ENCODE measurements around the gene ENAH. TPM values are rescaled to one million over a fixed set of nuclear protein-coding genes. Genes with fewer than 3 reads are reported as not detected.

The ENAH gene
- total and polyA plus RNA-seq, 2 donors (not counting 1 experiment from before 2014, with no cell fraction given): 1.3 to 1.6 TPM

DNA sequence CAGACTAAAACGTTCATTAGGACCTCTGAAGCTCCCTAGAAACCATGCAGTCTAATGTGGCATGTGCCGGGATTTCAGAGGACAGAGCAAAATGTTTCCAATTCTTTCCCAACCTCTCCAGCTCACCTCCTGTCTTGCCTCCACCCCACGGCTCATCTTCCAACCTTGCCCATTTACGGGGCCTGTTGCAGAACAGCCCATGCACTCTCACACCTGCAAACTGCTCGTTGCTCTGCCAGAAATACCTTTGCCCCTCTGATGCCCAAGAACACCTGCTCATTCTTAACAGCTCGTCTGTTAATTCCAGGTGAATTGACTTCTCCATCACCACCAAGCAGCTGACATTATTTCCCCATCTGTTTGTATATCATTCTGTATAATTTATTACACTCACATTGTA is 171.2 kb downstream of the ENAH start:
- no peak for DNase-seq
- ChIA-PET POLR2A (no interaction called here), CTCF (interaction anchor here (0.8 to 5.2 kb wide), 17 partner anchors 9 to 644 kb away, joined by 3 to 35 read pairs (median 7); partner anchors contain the start of gene SRP9)
- Histone ChIP-seq H3K4me2 (replicated peaks; ENCODE audit: low read depth, low read length, poor library complexity, severe bottlenecking) (peak overlapping the region; percentile 50), H3K4me3 (ENCODE audit: control extremely low read depth in 1 of 5, extremely low read depth in 1 of 5, insufficient read depth in 1 of 5, low read depth in 2 of 5, low read length in 4 of 5) (no peak overlapping the region), H4K20me1 (ENCODE audit: control insufficient read depth, insufficient read depth, low read length, poor library complexity, severe bottlenecking) (no peaks in the 10 kb centered on the region), H3K36me3 (replicated peaks in 1 of 2; ENCODE audit: control extremely low read depth in 1 of 2, control insufficient read depth in 1 of 2, extremely low read depth in 1 of 2, insufficient read depth in 2 of 2, low read length in 1 of 2) (no peaks in the 10 kb centered on the region), H3K27ac (ENCODE audit: low read length in 2 of 2) (no peak overlapping the region), H3K9ac (ENCODE audit: low read length) (no peak overlapping the region), H3K27me3 (replicated peaks in 1 of 4; ENCODE audit: control extremely low read depth in 1 of 4, control insufficient read depth in 3 of 4, insufficient read depth in 4 of 4, low read length in 3 of 4) (no peaks in the 10 kb centered on the region), H3K4me1 (ENCODE audit: control insufficient read depth in 2 of 2, insufficient read depth in 2 of 2, low read length in 2 of 2) (peaks cover 45 to 52% of the 10 kb centered on the region in 2 donors), H2AFZ (ENCODE audit: insufficient read depth, low read depth, low read length, poor library complexity, severe bottlenecking) (no peak overlapping the region), H3K9me3 (ENCODE audit: control extremely low read depth in 1 of 3, control insufficient read depth in 2 of 3, insufficient read depth in 1 of 3, low read length in 2 of 3) (peaks cover 0 to 5% (median 0%) of the 10 kb centered on the region in 3 donors), H3K79me2 (ENCODE audit: control insufficient read depth, insufficient read depth, low read length) (no peaks in the 10 kb centered on the region)
- peaks cover 53% of the 10 kb centered on the region for H3K4me1 Mint-ChIP-seq
- no peak for ATAC-seq (ENCODE audit: low read depth)
- peak overlapping the region; percentile 9 for H3K4me3 Mint-ChIP-seq
- 57% methylated on average over 5 of the region's 6 CpGs for WGBS (ENCODE audit: insufficient coverage)
- intact Hi-C loops (cut with micrococcal nuclease): loop anchor here (2.0 kb wide), 2 partner anchors 73 to 297 kb away; no protein-coding TSS in a partner anchor
- TF ChIP-seq, protein P1, sequence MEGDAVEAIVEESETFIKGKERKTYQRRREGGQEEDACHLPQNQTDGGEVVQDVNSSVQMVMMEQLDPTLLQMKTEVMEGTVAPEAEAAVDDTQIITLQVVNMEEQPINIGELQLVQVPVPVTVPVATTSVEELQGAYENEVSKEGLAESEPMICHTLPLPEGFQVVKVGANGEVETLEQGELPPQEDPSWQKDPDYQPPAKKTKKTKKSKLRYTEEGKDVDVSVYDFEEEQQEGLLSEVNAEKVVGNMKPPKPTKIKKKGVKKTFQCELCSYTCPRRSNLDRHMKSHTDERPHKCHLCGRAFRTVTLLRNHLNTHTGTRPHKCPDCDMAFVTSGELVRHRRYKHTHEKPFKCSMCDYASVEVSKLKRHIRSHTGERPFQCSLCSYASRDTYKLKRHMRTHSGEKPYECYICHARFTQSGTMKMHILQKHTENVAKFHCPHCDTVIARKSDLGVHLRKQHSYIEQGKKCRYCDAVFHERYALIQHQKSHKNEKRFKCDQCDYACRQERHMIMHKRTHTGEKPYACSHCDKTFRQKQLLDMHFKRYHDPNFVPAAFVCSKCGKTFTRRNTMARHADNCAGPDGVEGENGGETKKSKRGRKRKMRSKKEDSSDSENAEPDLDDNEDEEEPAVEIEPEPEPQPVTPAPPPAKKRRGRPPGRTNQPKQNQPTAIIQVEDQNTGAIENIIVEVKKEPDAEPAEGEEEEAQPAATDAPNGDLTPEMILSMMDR (IDR thresholded peaks at IDR 0.05): no peak
- TF ChIP-seq EZH2 (IDR thresholded peaks at IDR 0.05; ENCODE audit: borderline replicate concordance, insufficient read depth, low read depth, low read length, poor library complexity, severe bottlenecking): no peak
- no peaks in the 10 kb centered on the region for H3K27me3 Mint-ChIP-seq
- H3K9me3 Mint-ChIP-seq (ENCODE audit: insufficient read depth): no peaks in the 10 kb centered on the region
- peak overlapping the region; percentile 5 for H3K27ac Mint-ChIP-seq

DNA sequence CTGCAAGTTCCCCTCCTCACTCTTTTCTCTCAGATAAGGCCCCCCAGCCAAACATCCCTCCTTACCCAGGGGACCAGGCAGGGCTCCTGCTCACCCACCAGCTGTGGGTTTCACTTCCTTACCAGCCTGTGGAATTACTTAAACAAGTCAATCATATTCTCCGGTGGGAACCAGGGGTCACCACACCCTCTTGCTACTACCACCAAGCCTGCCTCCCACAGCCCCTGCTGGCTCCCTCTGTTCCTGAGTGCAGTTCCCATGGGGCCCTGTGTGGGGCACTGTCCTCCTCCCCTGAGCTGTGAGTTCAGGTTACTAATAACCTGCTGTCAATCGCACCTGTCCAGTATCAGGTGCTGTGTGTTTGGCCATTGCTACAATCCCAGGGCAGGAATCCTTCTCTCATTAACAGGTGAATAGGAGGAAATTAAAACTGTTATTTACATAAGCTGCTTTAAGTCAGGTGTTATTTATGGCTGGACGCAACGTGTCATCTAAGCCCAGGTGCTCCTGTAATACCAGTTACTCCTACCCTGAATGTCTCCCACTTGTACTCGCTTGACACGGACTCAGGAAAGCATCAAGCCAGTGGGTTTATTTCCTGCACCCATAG is 172.0 kb downstream of the ENAH start:
- no peaks in the 10 kb centered on the region for H3K9me3 Mint-ChIP-seq (ENCODE audit: insufficient read depth)
- 29% methylated on average over 6 of the region's 6 CpGs for WGBS (ENCODE audit: insufficient coverage)
- intact Hi-C loops (cut with micrococcal nuclease): loop anchor here (1.0 to 2.0 kb wide), 3 partner anchors 14 to 298 kb away; no protein-coding TSS in a partner anchor
- Histone ChIP-seq H3K9me3 (ENCODE audit: control extremely low read depth in 1 of 3, control insufficient read depth in 2 of 3, insufficient read depth in 1 of 3, low read length in 2 of 3) (peaks cover 0 to 5% (median 0%) of the 10 kb centered on the region in 3 donors), H3K27me3 (replicated peaks in 1 of 4; ENCODE audit: control extremely low read depth in 1 of 4, control insufficient read depth in 3 of 4, insufficient read depth in 4 of 4, low read length in 3 of 4) (no peaks in the 10 kb centered on the region), H3K27ac (ENCODE audit: low read length in 2 of 2) (peak overlapping the region; percentile 17 to 50), H4K20me1 (ENCODE audit: control insufficient read depth, insufficient read depth, low read length, poor library complexity, severe bottlenecking) (no peaks in the 10 kb centered on the region), H2AFZ (ENCODE audit: insufficient read depth, low read depth, low read length, poor library complexity, severe bottlenecking) (peak overlapping the region; percentile 46), H3K4me1 (ENCODE audit: control insufficient read depth in 2 of 2, insufficient read depth in 2 of 2, low read length in 2 of 2) (peaks cover 45 to 53% of the 10 kb centered on the region in 2 donors), H3K4me2 (replicated peaks; ENCODE audit: low read depth, low read length, poor library complexity, severe bottlenecking) (peak overlapping the region; percentile 50), H3K79me2 (ENCODE audit: control insufficient read depth, insufficient read depth, low read length) (no peaks in the 10 kb centered on the region), H3K36me3 (replicated peaks in 1 of 2; ENCODE audit: control extremely low read depth in 1 of 2, control insufficient read depth in 1 of 2, extremely low read depth in 1 of 2, insufficient read depth in 2 of 2, low read length in 1 of 2) (no peaks in the 10 kb centered on the region), H3K9ac (ENCODE audit: low read length) (peak overlapping the region; percentile 30), H3K4me3 (ENCODE audit: control extremely low read depth in 1 of 5, extremely low read depth in 1 of 5, insufficient read depth in 1 of 5, low read depth in 2 of 5, low read length in 4 of 5) (peak overlapping the region in 1 of 5 experiments; percentile 4)
- no peaks in the 10 kb centered on the region for H3K27me3 Mint-ChIP-seq
- H3K4me3 Mint-ChIP-seq: peak overlapping the region; percentile 67
- CTCF ChIA-PET: interaction anchor here (0.5 to 5.2 kb wide), 25 partner anchors 10 to 519 kb away, joined by 3 to 35 read pairs (median 5); partner anchors contain the start of genes LBR and SRP9
- no peak for TF ChIP-seq EZH2 (IDR thresholded peaks at IDR 0.05; ENCODE audit: borderline replicate concordance, insufficient read depth, low read depth, low read length, poor library complexity, severe bottlenecking)
- TF ChIP-seq, protein P1 (IDR thresholded peaks at IDR 0.05): peak; percentile 90
- ATAC-seq (ENCODE audit: low read depth) (peak; percentile 88), DNase-seq (peak; percentile 84)
- peak overlapping the region; percentile 69 for H3K27ac Mint-ChIP-seq
- POLR2A ChIA-PET: interaction anchor here (0.8 to 1.4 kb wide), 3 partner anchors 10 to 52 kb away, joined by 3 to 4 read pairs (median 3); no protein-coding TSS in a partner anchor
- peaks cover 58% of the 10 kb centered on the region for H3K4me1 Mint-ChIP-seq

Measured in B cell (primary cell).